Left lobe of liver (tissue), 2 donors: ENCODE measurements around the gene SELENOP. TPM values are rescaled to one million over a fixed set of nuclear protein-coding genes. Genes with fewer than 3 reads are reported as not detected.

ENCODE experiments used
- ATAC-seq: fragments of 200-7000 bp; cut with Tn5 transposase; one replicate; pipeline ENCODE4 v1.9.1; 2020; ENCODE audit warnings: mild to moderate bottlenecking, moderate library complexity
- DNase-seq: peaks from one replicate; pipeline ENCODE4 v3.0.0-alpha.2; 2020; ENCODE audit warnings: low spot score
- total RNA-seq: library from RNA; stranded (reverse); gene quantifications from one replicate; pipeline ENCODE4 v1.2.1, GENCODE V29; 2021
- donor health status: DM: no; HTN: no; CAD: no; lungs with moderate emphysema.
- donor health status: DM: no; HTN: yes; CAD: no.

SELENOP gene
- total RNA-seq, 1 donor from 2014 or later: 2,099 TPM

- no peak for ATAC-seq
- no peak for DNase-seq
Observed at GRCh38 chr5:42799668-42800114, 12.0 kb downstream of the SELENOP start.

DNA sequence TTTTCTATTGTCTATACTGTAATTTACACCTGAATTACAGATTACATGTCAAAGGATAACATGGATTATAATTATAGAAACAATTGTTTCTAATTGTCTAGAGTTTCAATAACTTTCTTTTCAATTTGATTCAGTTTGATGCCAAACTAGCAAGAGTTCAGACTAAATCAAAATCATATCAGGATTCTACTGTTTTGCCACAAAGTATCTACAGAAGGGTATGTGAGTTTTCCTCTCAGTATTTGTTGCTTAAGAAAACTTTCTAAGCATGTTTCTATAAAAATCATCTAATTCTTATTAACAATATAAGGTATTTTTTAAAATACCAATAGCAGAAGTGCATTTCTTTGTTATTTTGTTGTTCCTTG, 12.5 kb downstream of the SELENOP start:
- DNase-seq (no peak), ATAC-seq (no peak)

DNA sequence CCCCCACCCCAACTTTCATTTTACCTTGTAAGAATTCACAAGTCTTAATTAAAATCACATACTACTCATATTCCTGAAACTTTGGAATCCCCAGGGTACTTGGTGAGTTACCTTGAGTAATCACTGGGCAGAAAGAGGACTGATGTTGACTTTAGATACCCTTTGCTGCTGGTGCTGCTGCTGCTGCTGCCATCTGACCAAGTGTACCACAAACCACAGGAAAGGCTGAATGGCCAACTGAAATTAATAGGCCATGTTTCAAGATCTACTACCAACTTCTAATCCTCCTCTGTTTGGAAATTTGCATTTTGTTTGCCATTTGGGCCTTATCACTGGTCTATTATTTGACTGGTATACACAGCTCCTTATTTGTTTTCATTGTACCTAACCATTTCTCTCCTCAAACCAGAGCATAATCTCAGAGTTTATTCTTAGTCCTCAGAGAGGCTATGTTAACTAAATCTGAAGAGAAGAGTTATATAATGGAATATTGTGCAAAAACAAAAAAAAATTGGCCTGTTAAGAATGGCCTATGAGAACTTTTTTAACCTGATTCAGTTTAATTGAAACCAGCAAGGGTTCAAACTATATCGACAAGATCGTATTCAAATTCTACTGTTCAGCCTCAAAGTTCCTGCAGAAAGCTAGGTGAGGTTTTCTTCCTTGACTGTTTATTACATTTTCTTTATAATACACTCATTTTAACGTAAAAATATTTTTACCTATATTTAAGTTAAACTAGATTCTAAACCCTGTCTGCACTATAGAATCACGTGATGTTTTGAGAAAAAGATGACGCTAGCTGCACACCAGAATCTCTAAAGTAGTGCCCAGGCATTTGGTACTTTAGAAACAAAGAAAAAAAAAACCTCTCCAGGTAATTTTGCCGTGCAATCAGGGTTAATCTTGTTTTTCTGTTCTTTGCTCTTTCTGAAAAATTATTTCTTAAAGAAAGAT, 13.1 kb downstream of the SELENOP start:
- no peak for DNase-seq
- ATAC-seq: peak; percentile 69

DNA sequence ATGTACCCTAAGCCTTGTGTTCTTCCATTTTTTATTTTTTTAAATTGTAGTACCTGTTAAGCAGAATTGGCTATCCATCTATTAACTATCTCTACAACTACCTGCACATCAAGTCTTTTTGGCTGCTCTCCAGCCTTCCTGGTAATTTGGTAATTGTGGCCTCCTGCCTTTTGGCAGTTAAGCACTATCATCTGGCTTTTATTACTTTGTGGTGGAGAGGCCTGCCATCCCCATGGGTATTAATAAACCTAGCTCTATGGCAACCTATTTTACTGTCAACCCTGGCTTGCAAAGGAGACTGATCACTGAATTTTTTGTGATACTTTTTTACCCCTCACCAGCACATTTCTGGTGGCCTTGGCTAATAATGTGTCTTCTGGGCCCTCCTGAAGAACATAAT, 20.5 kb downstream of the SELENOP start:
- ATAC-seq (no peak), DNase-seq (no peak)

DNA sequence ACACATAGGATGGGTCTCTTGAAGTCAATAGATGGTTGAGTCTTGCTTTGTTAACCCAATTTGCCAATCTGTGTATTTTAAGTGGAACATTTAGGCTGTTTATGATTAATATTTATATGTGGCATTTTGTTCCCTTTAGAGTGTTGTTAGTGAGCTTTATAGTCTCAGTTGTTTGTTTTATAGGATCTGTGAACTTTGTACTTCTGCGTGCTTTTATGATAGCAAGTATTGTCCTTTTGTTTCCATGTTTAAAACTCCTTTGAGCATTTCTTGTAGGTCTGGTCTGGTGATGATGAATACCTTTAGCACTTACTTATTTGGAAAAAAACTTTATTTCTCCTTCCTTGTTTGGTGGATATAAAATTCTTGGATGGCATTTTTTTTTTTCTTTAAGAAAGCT, 23.8 kb downstream of the SELENOP start:
- ATAC-seq: no peak
- DNase-seq: no peak

DNA sequence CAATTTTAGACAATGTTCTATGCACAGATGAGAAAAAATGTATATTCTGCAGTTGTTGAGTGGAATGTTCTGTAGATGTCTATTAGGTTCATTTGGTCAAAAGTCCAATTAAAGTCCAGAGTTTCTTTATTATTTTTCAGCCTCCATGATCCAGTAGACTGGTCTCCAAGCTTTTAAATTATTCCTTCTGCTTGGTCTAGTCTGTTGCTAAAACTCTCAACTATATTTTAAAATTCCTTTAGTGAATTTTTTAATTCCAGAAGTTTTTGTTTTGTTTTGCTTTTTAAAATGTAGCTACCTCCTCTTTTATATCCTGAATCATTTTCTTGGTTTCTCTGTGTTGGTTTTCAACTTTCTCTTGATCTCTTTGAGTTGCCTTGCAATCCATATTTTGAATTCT, 24.6 kb downstream of the SELENOP start:
- ATAC-seq (no peak), DNase-seq (no peak)

- ATAC-seq (no peak), DNase-seq (no peak)
Observed at GRCh38 chr5:42785756-42786155, 25.9 kb downstream of the SELENOP start.

- no peak for ATAC-seq
- no peak for DNase-seq
Observed at GRCh38 chr5:42784132-42784531, 27.6 kb downstream of the SELENOP start.

GRCh38 chr5:42781584-42781983, 30.1 kb downstream of the SELENOP start:
- ATAC-seq: no peak
- DNase-seq: no peak

DNA sequence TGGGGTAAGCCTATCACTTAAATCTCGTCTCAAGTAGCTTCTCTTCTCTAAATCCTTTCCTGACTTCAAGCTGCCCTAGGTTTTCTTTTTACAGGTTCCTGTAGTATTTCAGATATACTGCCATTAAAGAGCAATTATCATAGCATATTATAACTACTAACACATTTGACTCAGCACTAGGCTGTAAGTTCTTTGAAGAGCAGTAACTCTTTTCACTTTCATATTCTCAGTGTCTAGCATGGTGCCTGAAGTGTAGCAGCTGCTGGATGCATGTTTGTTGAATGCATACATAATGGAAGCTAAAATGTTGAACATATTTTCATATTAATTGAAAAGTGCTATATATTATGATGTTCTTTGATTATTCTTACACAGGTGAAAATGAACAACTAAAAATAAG, 32.6 kb downstream of the SELENOP start:
- ATAC-seq (no peak), DNase-seq (no peak)

GRCh38 chr5:42772265-42772993, 39.3 kb downstream of the SELENOP start:
- no peak for ATAC-seq
- DNase-seq: no peak

DNA sequence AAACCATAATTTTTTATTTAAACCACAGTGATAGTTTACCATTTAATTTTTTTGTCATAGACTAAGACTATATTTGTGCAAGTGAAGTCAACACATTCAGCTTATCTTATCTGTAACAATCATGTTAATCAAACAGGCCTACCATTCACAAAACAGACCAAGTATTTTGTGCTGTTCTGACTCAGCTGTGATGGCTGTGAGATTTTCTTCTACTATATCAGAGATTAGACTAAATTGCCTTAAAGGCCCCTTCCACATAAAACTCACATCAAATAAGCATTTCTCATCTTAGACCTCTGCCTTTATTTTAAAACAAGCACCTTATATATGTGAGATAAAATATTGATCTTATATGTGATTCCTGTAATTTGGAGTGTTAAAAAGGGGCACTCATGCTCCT, 41.7 kb downstream of the SELENOP start:
- DNase-seq (no peak), ATAC-seq (no peak)

DNA sequence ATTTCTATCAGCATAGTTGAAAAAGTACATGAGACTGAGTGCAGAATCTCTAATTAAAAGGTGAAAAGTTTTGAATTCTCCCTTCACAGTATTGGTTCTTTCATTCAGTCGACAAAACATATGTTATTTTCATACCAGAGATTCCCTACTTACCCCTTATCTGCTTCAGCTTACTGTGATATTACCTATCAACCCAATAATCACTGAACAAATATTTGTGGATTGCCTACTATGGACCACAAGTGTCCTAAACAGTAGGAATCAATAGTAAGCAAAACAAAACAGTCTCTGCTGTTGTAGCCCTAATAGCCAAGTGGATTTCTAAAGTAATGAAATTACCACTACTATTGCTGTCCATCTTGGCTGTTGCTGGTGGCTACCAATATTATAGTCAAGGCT, 43.6 kb downstream of the SELENOP start:
- ATAC-seq (peak; percentile 61), DNase-seq (no peak)

DNA sequence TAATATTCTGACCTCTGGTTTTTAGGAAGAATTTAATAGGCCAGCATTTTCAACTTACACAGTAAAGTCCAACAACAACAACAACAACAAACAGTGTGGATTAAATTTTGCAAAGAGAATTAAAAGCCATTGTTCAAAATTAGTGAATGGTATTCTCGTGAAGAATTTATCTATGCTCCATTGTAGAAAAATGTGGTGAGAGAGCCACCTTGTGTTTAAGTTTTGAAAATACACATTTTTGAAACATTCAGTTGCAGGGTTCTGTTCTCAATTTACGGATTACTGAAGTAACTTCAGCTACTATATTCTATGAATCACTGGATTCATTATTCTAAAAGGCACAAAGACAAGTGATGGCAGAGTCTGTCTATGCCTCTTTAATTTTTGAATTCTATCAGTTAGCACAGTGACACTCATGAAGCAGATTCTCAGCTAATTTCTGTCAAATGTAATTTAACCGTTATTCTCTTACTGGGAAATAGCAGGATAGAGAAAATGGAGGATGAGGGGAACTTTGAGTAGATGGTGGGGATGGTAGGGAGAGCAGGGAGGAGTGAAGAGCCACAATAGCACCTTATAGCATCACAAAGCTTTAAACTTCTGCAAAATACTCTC, 44.1 kb downstream of the SELENOP start:
- no peak for DNase-seq

GRCh38 chr5:42761791-42762190, 49.9 kb downstream of the SELENOP start:
- ATAC-seq (no peak), DNase-seq (no peak)

More for the DNA sequence above, 44.1 kb downstream of the SELENOP start:
- ATAC-seq: peak; percentile 89

DNA sequence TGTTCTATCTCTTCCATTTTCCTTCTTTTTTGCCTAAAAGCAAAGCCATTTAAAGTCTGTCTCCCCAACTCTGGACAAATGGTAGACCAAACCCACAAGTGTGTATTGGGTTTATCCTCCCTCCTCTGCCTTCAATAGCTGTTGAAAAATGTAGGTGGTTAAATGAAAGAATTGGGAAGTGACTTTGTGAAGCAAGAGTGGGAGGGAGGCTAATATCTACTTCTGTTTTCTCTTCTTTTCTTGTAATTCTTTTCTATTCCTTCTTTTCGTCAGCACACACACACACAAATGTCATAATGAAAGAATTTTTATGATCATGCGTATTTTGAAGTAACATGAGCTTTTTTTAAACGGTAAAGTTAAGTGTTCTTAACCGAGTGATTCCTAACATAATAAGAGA, 51.3 kb downstream of the SELENOP start:
- DNase-seq (no peak), ATAC-seq (no peak)

DNA sequence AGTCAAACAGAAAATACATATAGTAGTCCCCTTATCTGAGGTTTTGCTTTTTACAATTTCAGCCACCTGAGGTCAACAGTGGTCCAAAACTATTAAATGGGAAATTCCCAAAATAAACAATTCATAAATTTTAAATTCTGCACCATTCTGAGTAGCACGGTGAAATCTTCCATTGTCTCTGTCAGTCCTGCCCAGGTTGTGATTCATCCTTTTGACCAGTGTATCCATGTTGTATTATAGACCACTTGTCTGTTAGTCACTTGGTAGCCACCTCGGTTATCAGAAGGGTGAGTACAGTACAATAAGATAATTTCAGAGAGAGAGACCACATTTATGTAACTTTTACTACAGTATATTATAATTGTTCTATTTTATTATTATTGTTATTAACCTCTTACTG, 52.2 kb downstream of the SELENOP start:
- ATAC-seq (no peak), DNase-seq (no peak)

- ATAC-seq (no peak), DNase-seq (no peak)
Observed at GRCh38 chr5:42756606-42757601, 54.8 kb downstream of the SELENOP start, which contains the start of gene CCDC152. TSS of gene CCDC152 (plus strand) at chr5:42756818. CDS start at chr5:42759122, 2,304 bp downstream.

DNA sequence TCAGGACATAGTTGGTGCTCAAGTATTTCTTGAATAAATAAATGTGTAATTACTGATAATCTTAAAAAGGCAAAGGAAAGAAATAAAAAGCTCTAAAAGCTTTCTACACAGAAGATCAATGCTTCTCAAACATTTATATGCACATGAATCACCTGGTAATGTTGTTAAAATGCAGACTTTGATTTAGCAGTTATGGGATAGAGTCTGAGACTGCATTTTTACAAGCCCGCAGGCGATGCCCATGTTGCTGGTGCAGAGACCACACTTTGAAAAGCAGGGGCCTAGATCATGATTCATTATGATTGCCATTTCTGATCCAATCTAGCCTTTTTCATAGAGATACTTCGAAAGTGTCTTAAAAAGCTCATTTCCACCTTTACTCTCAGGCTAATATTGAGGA, 58.6 kb downstream of the SELENOP start:
- DNase-seq (no peak), ATAC-seq (no peak)

GRCh38 chr5:42751044-42751443, 60.6 kb downstream of the SELENOP start:
- no peak for DNase-seq
- ATAC-seq: no peak
